Measurements from ENCODE around the gene ZBTB4.

DNA sequence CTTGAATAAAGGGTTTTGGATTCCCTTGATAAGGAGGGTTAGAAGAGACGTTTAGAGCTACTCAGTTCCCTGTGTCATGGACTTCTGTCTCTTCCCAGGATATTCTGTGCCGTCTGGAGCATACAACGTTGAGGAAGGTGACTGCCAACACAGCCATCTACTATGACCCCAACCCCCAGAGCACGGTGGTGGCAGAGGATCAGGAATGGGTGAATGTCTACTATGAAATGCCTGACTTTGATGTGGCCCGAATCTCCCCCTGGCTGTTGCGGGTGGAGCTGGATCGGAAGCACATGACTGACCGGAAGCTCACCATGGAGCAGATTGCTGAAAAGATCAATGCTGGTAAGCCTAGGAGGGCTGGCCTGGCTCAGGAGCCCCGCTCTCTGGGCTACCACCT is 29.4 kb upstream of the ZBTB4 start:
- TF ChIP-seq POLR2A (IDR thresholded peaks at IDR 0.05; ENCODE audit: low read length) = no peak
- TF ChIP-seq GATA1 (IDR thresholded peaks at IDR 0.05; ENCODE audit: low read depth, low read length) = no peak
